Gastroesophageal sphincter (tissue), 3 donors: Measurements from ENCODE around the gene CSNK1E.

ENCODE experiments used
- EP300 ChIP-seq: sonication (generic); formaldehyde crosslinking; IDR thresholded peaks from one replicate; pipeline ENCODE4 v1.6.1; 2017; ENCODE audit warnings: antibody characterized with exemption, mild to moderate bottlenecking
- POLR2A ChIP-seq, 2 donors: fragments of 450-650 bp; IDR thresholded peaks; one replicate each; pipeline ENCODE4 v1.6.1; 2017; ENCODE audit warnings: antibody characterized with exemption in 2 of 2, mild to moderate bottlenecking in 2 of 2, moderate library complexity in 1 of 2
- POLR2AphosphoS5 ChIP-seq: sonication (generic); formaldehyde crosslinking; IDR thresholded peaks from one replicate; pipeline ENCODE4 v1.6.1; 2017; ENCODE audit warnings: antibody characterized with exemption
- TF ChIP-seq, protein P1 (sequence below), 4 experiments: fragments of 200-600 bp in 2 of 4; fragments of 450-650 bp in 2 of 4; sonication (generic) in 1 of 4; IDR thresholded peaks; one replicate each; pipeline ENCODE4 v1.5.1; 2017 to 2019; ENCODE audit warnings: antibody characterized with exemption in 4 of 4, mild to moderate bottlenecking in 2 of 4, moderate library complexity in 2 of 4

DNA sequence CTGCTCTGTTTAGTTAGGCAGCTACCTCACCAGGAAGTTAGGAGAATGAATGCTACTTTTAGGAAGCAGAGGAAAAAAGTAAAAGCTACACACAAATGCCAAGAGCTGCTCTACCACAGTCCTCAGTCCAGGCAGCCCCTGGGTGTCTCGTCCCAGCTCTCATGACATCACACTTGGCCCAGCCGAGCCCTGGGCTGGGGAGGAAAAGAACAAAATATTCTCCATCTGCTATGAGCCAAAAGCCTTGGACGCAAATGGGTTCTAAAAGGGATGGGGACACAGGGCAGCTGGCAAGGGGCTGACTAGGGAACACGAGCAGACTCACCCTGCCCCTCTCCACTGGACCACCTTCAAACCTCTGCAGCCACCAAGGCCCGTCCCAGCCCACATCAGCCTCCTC is 70.5 kb downstream of the CSNK1E start:
- TF ChIP-seq EP300 (no peak), POLR2A (IDR thresholded peaks at IDR 0.05) (no peak), POLR2AphosphoS5 (no peak)
- TF ChIP-seq, protein P1, sequence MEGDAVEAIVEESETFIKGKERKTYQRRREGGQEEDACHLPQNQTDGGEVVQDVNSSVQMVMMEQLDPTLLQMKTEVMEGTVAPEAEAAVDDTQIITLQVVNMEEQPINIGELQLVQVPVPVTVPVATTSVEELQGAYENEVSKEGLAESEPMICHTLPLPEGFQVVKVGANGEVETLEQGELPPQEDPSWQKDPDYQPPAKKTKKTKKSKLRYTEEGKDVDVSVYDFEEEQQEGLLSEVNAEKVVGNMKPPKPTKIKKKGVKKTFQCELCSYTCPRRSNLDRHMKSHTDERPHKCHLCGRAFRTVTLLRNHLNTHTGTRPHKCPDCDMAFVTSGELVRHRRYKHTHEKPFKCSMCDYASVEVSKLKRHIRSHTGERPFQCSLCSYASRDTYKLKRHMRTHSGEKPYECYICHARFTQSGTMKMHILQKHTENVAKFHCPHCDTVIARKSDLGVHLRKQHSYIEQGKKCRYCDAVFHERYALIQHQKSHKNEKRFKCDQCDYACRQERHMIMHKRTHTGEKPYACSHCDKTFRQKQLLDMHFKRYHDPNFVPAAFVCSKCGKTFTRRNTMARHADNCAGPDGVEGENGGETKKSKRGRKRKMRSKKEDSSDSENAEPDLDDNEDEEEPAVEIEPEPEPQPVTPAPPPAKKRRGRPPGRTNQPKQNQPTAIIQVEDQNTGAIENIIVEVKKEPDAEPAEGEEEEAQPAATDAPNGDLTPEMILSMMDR (IDR thresholded peaks at IDR 0.05), result no peak
